Neural crest cell (in vitro differentiated cells): ENCODE data around the gene TGM1. TPM values are rescaled to one million over a fixed set of nuclear protein-coding genes. Genes with fewer than 3 reads are reported as not detected.
A peak's percentile ranks its signal among the peaks of the same experiment; 100 is the strongest.

Source experiments
- DNase-seq: peaks from one replicate; pipeline ENCODE4 v3.0.0; 2021; ENCODE audit warnings: low read depth, mixed read lengths, low spot score
- H3K27ac Mint-ChIP-seq: one replicate; pipeline ENCODE4 v1.8.0; 2021; ENCODE audit warnings: mild to moderate bottlenecking, mixed read lengths; ENCODE audit not compliant: unreplicated experiment
- H3K27me3 Mint-ChIP-seq: 2 replicates; pipeline ENCODE4 v1.8.0; 2021; ENCODE audit warnings: low read depth, mild to moderate bottlenecking, mixed read lengths
- H3K36me3 Mint-ChIP-seq: 2 replicates; pipeline ENCODE4 v1.8.0; 2021; ENCODE audit warnings: low read depth, mild to moderate bottlenecking, mixed read lengths
- H3K4me1 Mint-ChIP-seq: 2 replicates; pipeline ENCODE4 v1.8.0; 2021; ENCODE audit warnings: mixed read lengths
- H3K4me3 Mint-ChIP-seq: one replicate; pipeline ENCODE4 v1.8.0; 2021; ENCODE audit warnings: mild to moderate bottlenecking, mixed read lengths
- H3K9me3 Mint-ChIP-seq: 2 replicates; pipeline ENCODE4 v1.8.0; 2021; ENCODE audit warnings: mixed read lengths
- CTCF ChIP-seq: fragments of 200-600 bp; sonication (generic); conservative IDR thresholded peaks from 2 replicates; pipeline ENCODE4 v1.5.0; 2021; ENCODE audit warnings: antibody characterized with exemption, mild to moderate bottlenecking
- total RNA-seq: library from RNA; stranded (reverse); gene quantifications from 2 replicates; pipeline ENCODE4 v1.2.1, GENCODE V29; 2021

The TGM1 gene
- total RNA-seq, 1 donor from 2014 or later = 4.5 TPM

GRCh38 chr14:24277606-24278321, 14.8 kb upstream of the TGM1 start:
- Mint-ChIP-seq H3K36me3 (no peaks in the 10 kb centered on the region), H3K4me1 (peaks cover under 1% of the 10 kb centered on the region), H3K9me3 (no peaks in the 10 kb centered on the region), H3K4me3 (no peak overlapping the region), H3K27ac (no peak overlapping the region), H3K27me3 (no peaks in the 10 kb centered on the region)
- no peak for TF ChIP-seq CTCF
- no peak for DNase-seq

- no peak for DNase-seq
- TF ChIP-seq CTCF = no peak
- Mint-ChIP-seq H3K27me3 (no peaks in the 10 kb centered on the region), H3K4me1 (peaks cover 8% of the 10 kb centered on the region), H3K9me3 (no peaks in the 10 kb centered on the region), H3K36me3 (no peaks in the 10 kb centered on the region), H3K4me3 (no peak overlapping the region), H3K27ac (no peak overlapping the region)
Measured at GRCh38 chr14:24277071-24277470, 14.1 kb upstream of the TGM1 start.

- Mint-ChIP-seq H3K27me3 (no peaks in the 10 kb centered on the region), H3K27ac (no peak overlapping the region), H3K4me1 (peaks cover 18% of the 10 kb centered on the region), H3K9me3 (no peaks in the 10 kb centered on the region), H3K36me3 (no peaks in the 10 kb centered on the region), H3K4me3 (peak overlapping the region; percentile 69)
- no peak for DNase-seq
- no peak for TF ChIP-seq CTCF
Measured at GRCh38 chr14:24274101-24274543, 11.1 kb upstream of the TGM1 start.

GRCh38 chr14:24273422-24273998, 10.5 kb upstream of the TGM1 start:
- no peak for TF ChIP-seq CTCF
- Mint-ChIP-seq H3K36me3 (no peaks in the 10 kb centered on the region), H3K4me1 (peaks cover 18% of the 10 kb centered on the region), H3K27ac (no peak overlapping the region), H3K27me3 (no peaks in the 10 kb centered on the region), H3K9me3 (no peaks in the 10 kb centered on the region), H3K4me3 (peak overlapping the region; percentile 69)
- DNase-seq = no peak

- H3K4me1 Mint-ChIP-seq = peaks cover 18% of the 10 kb centered on the region
- TF ChIP-seq CTCF = no peak
- H3K36me3 Mint-ChIP-seq = no peaks in the 10 kb centered on the region
- H3K9me3 Mint-ChIP-seq = no peaks in the 10 kb centered on the region
- H3K27me3 Mint-ChIP-seq = no peaks in the 10 kb centered on the region
- DNase-seq = no peak
- peak overlapping the region; percentile 93 for H3K4me3 Mint-ChIP-seq
- no peak overlapping the region for H3K27ac Mint-ChIP-seq
Measured at GRCh38 chr14:24272467-24272866, 9.5 kb upstream of the TGM1 start.
